HG03460 (cell line): Measurements from ENCODE around the gene ZNF479.
"Not testable (repeated sequence)": the region's sequence is repeated elsewhere in the genome, so short reads cannot be mapped to it uniquely, and the experiment has no call there.

ENCODE experiments used
- ATAC-seq: cut with Tn5 transposase; IDR thresholded peaks from one replicate; pipeline ENCODE4 v1.9.1; 2021; ENCODE audit not compliant: unreplicated experiment

The ZNF479 gene

GRCh38 chr7:57132336-57132735, at the start of gene ZNF479:
ZNF479 (minus strand) TSS chr7:57132436; CDS start chr7:57132324, 112 bp downstream.
- ATAC-seq: not testable (repeated sequence)

GRCh38 chr7:57182031-57182430, 49.8 kb upstream of the ZNF479 start:
- ATAC-seq: no peak

GRCh38 chr7:57181281-57181680, 49.0 kb upstream of the ZNF479 start:
- no peak for ATAC-seq

DNA sequence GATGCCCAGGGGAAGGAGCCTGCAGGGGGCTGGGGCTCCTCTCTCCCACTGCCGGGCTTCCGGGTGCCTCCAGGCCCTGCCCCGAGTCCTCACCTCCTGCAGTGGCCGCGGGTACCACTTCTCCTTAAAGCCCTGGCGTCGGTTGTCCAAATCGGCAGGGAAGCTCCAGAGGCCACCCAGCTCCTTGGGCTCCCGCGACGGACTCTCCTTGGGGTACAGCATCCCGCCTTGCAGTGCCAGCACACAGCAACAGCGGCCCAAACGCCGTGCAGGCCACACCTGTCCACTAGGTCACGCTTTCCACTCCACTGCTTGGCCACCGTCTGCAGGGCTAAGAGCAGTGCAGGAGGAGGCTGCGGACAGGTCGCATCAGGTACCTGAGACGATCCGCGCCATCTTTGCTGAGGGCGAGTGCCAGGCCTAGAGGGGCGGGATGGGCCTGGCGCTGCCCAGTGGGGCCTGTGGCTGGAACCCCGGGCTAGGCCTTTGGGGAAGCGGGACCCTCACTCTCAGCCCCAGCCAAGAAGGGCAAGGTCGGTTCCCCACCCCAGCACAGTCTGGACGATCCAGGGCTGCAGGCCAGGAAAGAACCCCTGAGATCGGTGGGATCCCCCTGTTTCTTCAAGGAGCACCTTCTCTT, 47.7 kb upstream of the ZNF479 start:
- no peak for ATAC-seq

DNA sequence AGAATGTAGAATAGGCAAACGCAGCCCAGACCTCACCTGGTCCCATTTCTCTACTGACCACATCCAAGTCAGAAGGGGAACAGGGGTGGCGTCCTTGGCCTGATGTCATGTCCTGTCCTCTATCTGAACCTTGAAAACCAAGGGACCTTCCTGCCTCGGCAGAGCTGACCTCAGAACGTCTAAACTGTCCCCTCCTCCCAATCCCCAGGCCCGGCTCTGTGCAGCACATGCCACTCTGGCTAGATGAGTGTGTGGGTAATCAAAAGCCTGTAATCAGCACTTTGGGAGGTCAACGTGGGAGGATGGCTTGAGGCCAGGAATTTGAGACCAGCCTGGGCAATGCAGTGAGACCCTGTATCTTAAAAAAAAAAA, 46.5 kb upstream of the ZNF479 start:
- ATAC-seq: no peak

GRCh38 chr7:57177856-57178767, 45.9 kb upstream of the ZNF479 start:
- ATAC-seq: no peak

- ATAC-seq: no peak
Observed at GRCh38 chr7:57176928-57177635, 44.8 kb upstream of the ZNF479 start.

- ATAC-seq: no peak
Observed at GRCh38 chr7:57165285-57165899, 33.2 kb upstream of the ZNF479 start.

DNA sequence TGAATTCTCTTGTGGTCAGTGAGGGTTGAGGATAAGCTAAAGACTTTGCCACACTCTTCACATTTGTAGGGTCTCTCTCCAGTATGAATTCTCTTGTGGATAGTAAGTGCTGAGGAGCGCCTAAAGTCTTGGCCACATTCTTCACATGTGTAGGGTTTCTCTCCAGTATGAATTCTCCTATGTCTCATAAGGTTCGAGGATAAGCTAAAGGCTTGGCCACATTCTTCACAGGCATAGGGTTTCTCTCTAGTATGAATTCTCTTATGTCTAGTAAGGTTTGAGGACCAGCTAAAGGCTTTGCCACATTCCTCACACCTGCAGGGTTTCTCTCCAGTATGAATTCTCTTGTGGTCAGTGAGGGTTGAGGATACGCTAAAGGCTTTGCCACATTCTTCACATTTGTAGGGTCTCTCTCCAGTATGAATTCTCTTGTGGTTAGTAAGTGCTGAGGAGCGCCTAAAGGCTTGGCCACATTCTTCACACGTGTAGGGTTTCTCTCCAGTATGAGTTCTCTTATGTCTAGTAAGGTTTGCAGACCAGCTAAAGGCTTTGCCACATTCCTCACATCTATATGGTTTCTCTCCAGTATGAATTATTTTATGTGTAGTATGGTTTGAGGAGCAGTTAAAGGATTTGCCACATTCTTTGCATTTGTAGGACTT, 12.0 kb downstream of the ZNF479 start:
- ATAC-seq: not testable (repeated sequence)
